ENCODE data around the gene DDX23. TPM values are rescaled to one million over a fixed set of nuclear protein-coding genes. Genes with fewer than 3 reads are reported as not detected.
"Not testable (repeated sequence)": the region's sequence is repeated elsewhere in the genome, so short reads cannot be mapped to it uniquely, and the experiment has no call there.

The DDX23 gene
- total and polyA plus RNA-seq, 9 donors: 48.0 to 108 (median 70.5) TPM

- intact Hi-C loops (cut with DNase I): loop anchor here in 3 of 4 donors (5.0 to 10.0 kb wide), 2 partner anchors 33 to 135 kb away; partner anchors contain the start of gene DDN (in 1 of the 3)
- no peaks in the 10 kb centered on the region for H3K9me3 ChIP-seq
- no peak overlapping the region for H3K27ac ChIP-seq
- no peaks in the 10 kb centered on the region for H3K4me1 ChIP-seq (ENCODE audit: insufficient read depth)
- H3K4me3 ChIP-seq: no peak overlapping the region
- no peaks in the 10 kb centered on the region for H3K27me3 ChIP-seq
- TF ChIP-seq CTCF (IDR thresholded peaks at IDR 0.05): no peak
- TF ChIP-seq EP300 (IDR thresholded peaks at IDR 0.05): no peak
- no peak for TF ChIP-seq POLR2A (IDR thresholded peaks at IDR 0.05)
- 81 to 86% (median 84%) methylated on average over 5 of the region's 5 CpGs for WGBS, 3 donors
- DNase-seq: no peak
- no peaks in the 10 kb centered on the region for H3K36me3 ChIP-seq
Observed at GRCh38 chr12:48859607-48860006, 7.6 kb upstream of the DDX23 start.

GRCh38 chr12:48858043-48858442 is 6.1 kb upstream of the DDX23 start:
- Histone ChIP-seq H3K27ac (no peak overlapping the region), H3K4me1 (ENCODE audit: insufficient read depth) (peaks cover under 1% of the 10 kb centered on the region), H3K27me3 (no peaks in the 10 kb centered on the region), H3K36me3 (no peaks in the 10 kb centered on the region), H3K4me3 (no peak overlapping the region), H3K9me3 (no peaks in the 10 kb centered on the region)
- WGBS, 3 donors: 75 to 84% (median 81%) methylated on average over 8 of the region's 8 CpGs
- no peak for DNase-seq
- no peak for TF ChIP-seq CTCF (IDR thresholded peaks at IDR 0.05)
- no peak for TF ChIP-seq POLR2A (IDR thresholded peaks at IDR 0.05)
- TF ChIP-seq EP300 (IDR thresholded peaks at IDR 0.05): no peak
- intact Hi-C loops (cut with DNase I): loop anchor here in 2 of 4 donors (5.0 kb wide), 1 partner anchor 34 kb away; no protein-coding TSS in a partner anchor

- no peaks in the 10 kb centered on the region for H3K27me3 ChIP-seq
- intact Hi-C loops (cut with DNase I): loop anchor here in 2 of 4 donors (5.0 kb wide), 1 partner anchor 35 kb away; no protein-coding TSS in a partner anchor
- WGBS, 3 donors: 76 to 82% (median 78%) methylated on average over 13 of the region's 13 CpGs
- no peak overlapping the region for H3K27ac ChIP-seq
- H3K9me3 ChIP-seq: no peaks in the 10 kb centered on the region
- TF ChIP-seq POLR2A (IDR thresholded peaks at IDR 0.05) (no peak), CTCF (IDR thresholded peaks at IDR 0.05) (no peak), EP300 (IDR thresholded peaks at IDR 0.05) (no peak)
- DNase-seq: no peak
- peaks cover 2% of the 10 kb centered on the region for H3K4me1 ChIP-seq (ENCODE audit: insufficient read depth)
- H3K4me3 ChIP-seq: no peak overlapping the region
- H3K36me3 ChIP-seq: no peaks in the 10 kb centered on the region
Observed at GRCh38 chr12:48857278-48857994, 5.5 kb upstream of the DDX23 start.

GRCh38 chr12:48856379-48856778 is 4.4 kb upstream of the DDX23 start:
- no peak overlapping the region for H3K4me3 ChIP-seq
- H3K27ac ChIP-seq: no peak overlapping the region
- 42 to 45% (median 43%) methylated on average over 2 of the region's 2 CpGs for WGBS, 3 donors
- intact Hi-C loops (cut with DNase I): loop anchor here in 2 of 4 donors (5.0 kb wide), 1 partner anchor 36 kb away; no protein-coding TSS in a partner anchor
- no peaks in the 10 kb centered on the region for H3K36me3 ChIP-seq
- DNase-seq: no peak
- peaks cover 2% of the 10 kb centered on the region for H3K4me1 ChIP-seq (ENCODE audit: insufficient read depth)
- H3K9me3 ChIP-seq: no peaks in the 10 kb centered on the region
- no peak for TF ChIP-seq CTCF (IDR thresholded peaks at IDR 0.05)
- no peaks in the 10 kb centered on the region for H3K27me3 ChIP-seq

GRCh38 chr12:48854932-48855331 is 3.0 kb upstream of the DDX23 start:
- H3K27me3 ChIP-seq; H3K4me1 ChIP-seq (ENCODE audit: insufficient read depth); H3K27ac ChIP-seq; DNase-seq; H3K36me3 ChIP-seq; H3K4me3 ChIP-seq; H3K9me3 ChIP-seq: not testable (repeated sequence)
- intact Hi-C loops (cut with DNase I): loop anchor here in 3 of 4 donors (5.0 kb wide), 4 partner anchors 37 to 142 kb away; partner anchors contain the start of gene DDN (in 1 of the 3)
- WGBS, 3 donors: 78 to 84% (median 79%) methylated on average over 10 of the region's 10 CpGs
